Measurements from ENCODE around the gene TBX1.
A peak's percentile ranks its signal among the peaks of the same experiment; 100 is the strongest.
"Not testable (repeated sequence)": the region's sequence is repeated elsewhere in the genome, so short reads cannot be mapped to it uniquely, and the experiment has no call there.

TBX1 gene

GRCh38 chr22:19723232-19723982 lies 37.2 kb upstream of the TBX1 start, which contains the start of gene GP1BB:
TSS of gene GP1BB (plus strand) at chr22:19723539. CDS start at chr22:19723570, 31 bp downstream.
- no peak for DNase-seq

- no peak for DNase-seq
Measured at GRCh38 chr22:19723983-19724827, 36.4 kb upstream of the TBX1 start.

- no peak for DNase-seq
Measured at GRCh38 chr22:19724927-19725661, 35.5 kb upstream of the TBX1 start.

GRCh38 chr22:19726064-19726788 lies 34.4 kb upstream of the TBX1 start:
- not testable (repeated sequence) for DNase-seq

GRCh38 chr22:19727310-19728150 lies 33.0 kb upstream of the TBX1 start:
- DNase-seq: no peak

GRCh38 chr22:19728271-19728670 lies 32.3 kb upstream of the TBX1 start:
- no peak for DNase-seq

GRCh38 chr22:19728836-19729235 lies 31.7 kb upstream of the TBX1 start:
- no peak for DNase-seq

- DNase-seq: no peak
Measured at GRCh38 chr22:19729507-19729906, 31.1 kb upstream of the TBX1 start.

- no peak for DNase-seq
Measured at GRCh38 chr22:19730198-19730597, 30.4 kb upstream of the TBX1 start.

- peak; percentile 54 for DNase-seq
Measured at GRCh38 chr22:19730655-19731360, 29.8 kb upstream of the TBX1 start.

- DNase-seq: no peak
Measured at GRCh38 chr22:19731361-19732135, 29.0 kb upstream of the TBX1 start.

- no peak for DNase-seq
Measured at GRCh38 chr22:19732403-19733113, 28.0 kb upstream of the TBX1 start.

GRCh38 chr22:19733755-19734154 lies 26.8 kb upstream of the TBX1 start:
- no peak for DNase-seq

GRCh38 chr22:19734163-19734562 lies 26.4 kb upstream of the TBX1 start:
- no peak for DNase-seq

GRCh38 chr22:19734837-19735382 lies 25.7 kb upstream of the TBX1 start:
- DNase-seq: no peak

- DNase-seq: no peak
Measured at GRCh38 chr22:19735665-19736510, 24.7 kb upstream of the TBX1 start.

GRCh38 chr22:19737846-19738663 lies 22.5 kb upstream of the TBX1 start:
- no peak for DNase-seq
